ENCODE measurements around the gene ENTHD1.
"Not testable (repeated sequence)": the region's sequence is repeated elsewhere in the genome, so short reads cannot be mapped to it uniquely, and the experiment has no call there.

Gene ENTHD1

GRCh38 chr22:39896313-39896996, 2.9 kb upstream of the ENTHD1 start:
- Histone ChIP-seq H3K4me3 (ENCODE audit: low read depth, low read length) (no peak overlapping the region), H3K9ac (ENCODE audit: low read depth, low read length) (no peak overlapping the region), H3K27ac (ENCODE audit: low read depth, low read length) (no peak overlapping the region), H3K27me3 (ENCODE audit: control insufficient read depth, insufficient read depth, low read length) (no peaks in the 10 kb centered on the region), H3K36me3 (ENCODE audit: control insufficient read depth, insufficient read depth, low read length) (no peaks in the 10 kb centered on the region), H3K9me3 (ENCODE audit: control insufficient read depth, insufficient read depth, low read length) (no peaks in the 10 kb centered on the region), H3K4me1 (ENCODE audit: control insufficient read depth, insufficient read depth, low read length) (no peaks in the 10 kb centered on the region)

DNA sequence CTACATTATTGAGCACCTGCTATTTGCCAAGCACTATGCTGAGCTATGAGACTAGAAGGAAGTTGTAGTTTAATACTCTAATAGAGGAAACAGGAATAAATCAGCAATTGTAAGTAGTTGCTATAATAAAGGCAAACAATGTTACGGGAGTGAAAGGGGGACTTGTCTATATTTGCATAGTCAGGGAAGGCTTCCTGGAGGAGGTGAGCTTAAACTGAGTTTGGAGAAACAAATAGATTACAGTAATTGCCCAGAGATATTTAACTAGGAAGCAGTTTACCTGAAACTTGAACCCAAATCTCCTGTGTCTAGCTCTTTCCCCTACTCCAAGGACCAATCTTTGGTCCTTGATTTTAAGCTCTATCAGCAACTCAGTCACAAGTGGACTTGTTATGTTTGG, 2.1 kb upstream of the ENTHD1 start:
- Histone ChIP-seq H3K4me1 (ENCODE audit: control insufficient read depth, insufficient read depth, low read length) (no peaks in the 10 kb centered on the region), H3K9me3 (ENCODE audit: control insufficient read depth, insufficient read depth, low read length) (no peaks in the 10 kb centered on the region), H3K27me3 (ENCODE audit: control insufficient read depth, insufficient read depth, low read length) (no peaks in the 10 kb centered on the region), H3K27ac (ENCODE audit: low read depth, low read length) (no peak overlapping the region), H3K36me3 (ENCODE audit: control insufficient read depth, insufficient read depth, low read length) (no peaks in the 10 kb centered on the region), H3K4me3 (ENCODE audit: low read depth, low read length) (no peak overlapping the region), H3K9ac (ENCODE audit: low read depth, low read length) (no peak overlapping the region)

DNA sequence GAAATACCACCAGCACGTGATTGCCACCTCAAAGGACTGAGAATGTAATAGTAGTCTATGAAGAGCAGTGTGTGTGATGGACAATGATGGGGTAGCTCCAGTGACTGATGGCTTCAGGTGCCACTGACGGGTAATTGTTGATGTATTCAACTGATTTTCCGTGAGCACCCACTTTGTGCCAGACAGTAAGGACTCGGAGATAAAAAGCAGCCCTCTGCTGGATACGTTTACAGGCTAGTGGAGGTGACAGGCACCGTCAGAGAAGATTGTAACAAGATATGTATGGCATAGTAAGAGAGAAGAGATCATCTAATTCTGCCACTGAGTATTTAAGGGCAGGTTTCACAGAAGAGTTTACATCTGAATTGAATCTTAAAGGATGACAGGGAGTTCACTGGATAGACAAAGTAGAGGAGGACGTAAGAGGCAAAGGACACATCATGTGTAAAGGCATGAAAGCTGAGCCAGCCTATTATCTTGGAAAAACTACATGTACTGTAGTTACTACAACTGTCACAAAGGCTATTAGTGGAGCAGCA, 1.1 kb upstream of the ENTHD1 start:
- Histone ChIP-seq H3K4me3 (ENCODE audit: low read depth, low read length) (no peak overlapping the region), H3K9me3 (ENCODE audit: control insufficient read depth, insufficient read depth, low read length) (no peaks in the 10 kb centered on the region), H3K4me1 (ENCODE audit: control insufficient read depth, insufficient read depth, low read length) (no peaks in the 10 kb centered on the region), H3K27ac (ENCODE audit: low read depth, low read length) (no peak overlapping the region), H3K9ac (ENCODE audit: low read depth, low read length) (no peak overlapping the region), H3K27me3 (ENCODE audit: control insufficient read depth, insufficient read depth, low read length) (no peaks in the 10 kb centered on the region), H3K36me3 (ENCODE audit: control insufficient read depth, insufficient read depth, low read length) (no peaks in the 10 kb centered on the region)

DNA sequence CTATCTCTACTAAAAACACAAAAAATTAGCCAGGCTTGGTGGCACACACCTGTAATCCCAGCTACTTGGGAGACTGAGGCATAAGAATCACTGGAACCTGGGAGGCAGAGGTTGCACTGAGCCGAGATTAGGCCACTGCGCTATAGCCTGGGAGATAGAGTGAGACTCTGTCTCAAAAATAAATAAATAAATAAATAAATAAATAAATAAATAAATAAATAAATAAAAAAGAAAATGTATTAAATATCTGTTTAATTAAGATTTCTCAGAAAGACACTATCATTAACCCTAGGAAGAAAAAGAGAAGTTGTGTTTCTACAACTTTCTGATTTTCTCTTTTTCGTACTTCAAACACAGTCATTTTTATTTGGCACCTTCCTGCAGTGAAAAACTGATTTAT, 3.6 kb downstream of the ENTHD1 start:
- not testable (repeated sequence) for H3K27me3 ChIP-seq (ENCODE audit: control insufficient read depth, insufficient read depth, low read length); H3K27ac ChIP-seq (ENCODE audit: low read depth, low read length); H3K4me1 ChIP-seq (ENCODE audit: control insufficient read depth, insufficient read depth, low read length); H3K9me3 ChIP-seq (ENCODE audit: control insufficient read depth, insufficient read depth, low read length); H3K9ac ChIP-seq (ENCODE audit: low read depth, low read length); H3K36me3 ChIP-seq (ENCODE audit: control insufficient read depth, insufficient read depth, low read length); H3K4me3 ChIP-seq (ENCODE audit: low read depth, low read length)

DNA sequence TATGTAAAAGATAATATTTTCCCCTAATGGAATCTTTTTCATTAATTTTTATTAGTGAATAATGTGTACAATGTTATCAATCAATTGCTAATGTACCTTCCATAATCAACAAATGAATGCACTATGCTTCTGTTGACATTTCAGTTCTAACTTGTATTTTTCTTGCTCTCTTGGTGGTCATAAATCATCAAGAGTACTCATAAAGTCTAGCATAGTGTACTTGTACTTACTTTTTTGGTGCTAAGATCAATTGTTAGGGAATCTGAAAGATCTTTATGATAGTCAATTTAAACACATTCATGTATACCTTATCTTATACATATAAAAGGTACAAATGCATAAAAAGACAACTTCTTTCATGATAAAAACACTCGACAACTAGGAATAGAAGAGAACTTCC, 10.5 kb downstream of the ENTHD1 start:
- H3K27me3 ChIP-seq (ENCODE audit: control insufficient read depth, insufficient read depth, low read length) = no peaks in the 10 kb centered on the region; the same call in 1 of the 2 replicates
- H3K27ac ChIP-seq (ENCODE audit: low read depth, low read length) = no peak overlapping the region
- no peak overlapping the region for H3K4me3 ChIP-seq (ENCODE audit: low read depth, low read length)
- H3K36me3 ChIP-seq (ENCODE audit: control insufficient read depth, insufficient read depth, low read length) = no peaks in the 10 kb centered on the region
- H3K4me1 ChIP-seq (ENCODE audit: control insufficient read depth, insufficient read depth, low read length) = no peaks in the 10 kb centered on the region
- H3K9me3 ChIP-seq (ENCODE audit: control insufficient read depth, insufficient read depth, low read length) = no peaks in the 10 kb centered on the region
- H3K9ac ChIP-seq (ENCODE audit: low read depth, low read length) = no peak overlapping the region

GRCh38 chr22:39880722-39881121, 12.8 kb downstream of the ENTHD1 start:
- no peaks in the 10 kb centered on the region for H3K36me3 ChIP-seq (ENCODE audit: control insufficient read depth, insufficient read depth, low read length)
- H3K4me1 ChIP-seq (ENCODE audit: control insufficient read depth, insufficient read depth, low read length) = no peaks in the 10 kb centered on the region
- H3K9ac ChIP-seq (ENCODE audit: low read depth, low read length) = no peak overlapping the region
- H3K27ac ChIP-seq (ENCODE audit: low read depth, low read length) = no peak overlapping the region
- H3K27me3 ChIP-seq (ENCODE audit: control insufficient read depth, insufficient read depth, low read length) = no peaks in the 10 kb centered on the region; the same call in 1 of the 2 replicates
- H3K4me3 ChIP-seq (ENCODE audit: low read depth, low read length) = no peak overlapping the region
- H3K9me3 ChIP-seq (ENCODE audit: control insufficient read depth, insufficient read depth, low read length) = no peaks in the 10 kb centered on the region

- Histone ChIP-seq H3K36me3 (ENCODE audit: control insufficient read depth, insufficient read depth, low read length) (no peaks in the 10 kb centered on the region), H3K9ac (ENCODE audit: low read depth, low read length) (no peak overlapping the region), H3K27me3 (ENCODE audit: control insufficient read depth, insufficient read depth, low read length) (no peaks in the 10 kb centered on the region; the same call in 1 of the 2 replicates), H3K9me3 (ENCODE audit: control insufficient read depth, insufficient read depth, low read length) (no peaks in the 10 kb centered on the region), H3K4me1 (ENCODE audit: control insufficient read depth, insufficient read depth, low read length) (no peaks in the 10 kb centered on the region), H3K4me3 (ENCODE audit: low read depth, low read length) (no peak overlapping the region), H3K27ac (ENCODE audit: low read depth, low read length) (no peak overlapping the region)
Measured at GRCh38 chr22:39877079-39877845, 16.3 kb downstream of the ENTHD1 start.

DNA sequence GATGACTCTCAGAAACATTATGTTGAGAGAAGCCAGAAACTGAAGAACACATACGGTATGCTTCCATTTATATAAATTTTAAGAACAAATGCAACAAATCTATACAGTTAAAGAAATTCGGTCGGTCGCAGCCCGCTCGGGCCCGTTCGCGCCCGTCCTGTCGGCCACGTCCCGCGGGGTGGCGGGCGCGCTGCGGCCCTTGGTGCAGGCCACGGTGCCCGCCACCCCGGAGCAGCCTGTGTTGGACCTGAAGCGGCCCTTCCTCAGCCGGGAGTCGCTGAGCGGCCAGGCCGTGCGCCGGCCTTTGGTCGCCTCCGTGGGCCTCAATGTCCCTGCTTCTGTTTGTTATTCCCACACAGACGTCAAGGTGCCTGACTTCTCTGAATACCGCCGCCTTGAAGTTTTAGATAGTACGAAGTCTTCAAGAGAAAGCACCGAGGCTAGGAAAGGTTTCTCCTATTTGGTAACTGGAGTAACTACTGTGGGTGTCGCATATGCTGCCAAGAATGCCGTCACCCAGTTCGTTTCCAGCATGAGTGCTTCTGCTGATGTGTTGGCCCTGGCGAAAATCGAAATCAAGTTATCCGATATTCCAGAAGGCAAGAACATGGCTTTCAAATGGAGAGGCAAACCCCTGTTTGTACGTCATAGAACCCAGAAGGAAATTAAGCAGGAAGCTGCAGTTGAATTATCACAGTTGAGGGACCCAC, 18.2 kb downstream of the ENTHD1 start:
- H3K4me3 ChIP-seq (ENCODE audit: low read depth, low read length); H3K9me3 ChIP-seq (ENCODE audit: control insufficient read depth, insufficient read depth, low read length); H3K9ac ChIP-seq (ENCODE audit: low read depth, low read length): not testable (repeated sequence)

DNA sequence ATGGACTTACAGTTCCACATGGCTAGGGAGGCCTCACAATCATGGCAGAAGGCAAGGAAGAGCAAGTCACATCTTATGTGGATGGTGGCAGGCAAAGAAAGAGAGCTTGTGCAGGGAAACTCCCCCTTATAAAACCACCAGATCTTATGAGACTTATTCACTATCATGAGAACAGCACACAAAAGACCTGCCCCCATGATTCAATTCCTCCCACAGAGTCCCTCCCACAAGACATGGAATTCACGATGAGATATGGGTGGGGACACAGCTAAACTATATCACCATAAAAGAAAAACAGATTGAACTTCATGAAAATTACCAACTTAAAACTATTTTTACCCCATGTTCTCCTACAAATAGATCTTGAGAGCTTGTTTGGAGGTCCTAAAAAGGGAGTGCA, 19.6 kb downstream of the ENTHD1 start:
- H3K36me3 ChIP-seq (ENCODE audit: control insufficient read depth, insufficient read depth, low read length) = no peaks in the 10 kb centered on the region
- H3K9ac ChIP-seq (ENCODE audit: low read depth, low read length) = no peak overlapping the region
- H3K4me3 ChIP-seq (ENCODE audit: low read depth, low read length) = no peak overlapping the region
- no peaks in the 10 kb centered on the region for H3K27me3 ChIP-seq (ENCODE audit: control insufficient read depth, insufficient read depth, low read length)
- no peak overlapping the region for H3K27ac ChIP-seq (ENCODE audit: low read depth, low read length)
- no peaks in the 10 kb centered on the region for H3K9me3 ChIP-seq (ENCODE audit: control insufficient read depth, insufficient read depth, low read length)
- no peaks in the 10 kb centered on the region for H3K4me1 ChIP-seq (ENCODE audit: control insufficient read depth, insufficient read depth, low read length)

More for the DNA sequence above, 18.2 kb downstream of the ENTHD1 start:
- not testable (repeated sequence) for H3K36me3 ChIP-seq (ENCODE audit: control insufficient read depth, insufficient read depth, low read length); H3K27ac ChIP-seq (ENCODE audit: low read depth, low read length); H3K27me3 ChIP-seq (ENCODE audit: control insufficient read depth, insufficient read depth, low read length); H3K4me1 ChIP-seq (ENCODE audit: control insufficient read depth, insufficient read depth, low read length)

- H3K27ac ChIP-seq (ENCODE audit: low read depth, low read length) = no peak overlapping the region
Measured at GRCh38 chr22:39872548-39872947, 21.0 kb downstream of the ENTHD1 start.

More at GRCh38 chr22:39872548-39872947, 21.0 kb downstream of the ENTHD1 start:
- H3K27me3 ChIP-seq (ENCODE audit: control insufficient read depth, insufficient read depth, low read length) = no peaks in the 10 kb centered on the region
- no peak overlapping the region for H3K4me3 ChIP-seq (ENCODE audit: low read depth, low read length)
- H3K9me3 ChIP-seq (ENCODE audit: control insufficient read depth, insufficient read depth, low read length) = no peaks in the 10 kb centered on the region
- H3K4me1 ChIP-seq (ENCODE audit: control insufficient read depth, insufficient read depth, low read length) = no peaks in the 10 kb centered on the region
- no peak overlapping the region for H3K9ac ChIP-seq (ENCODE audit: low read depth, low read length)
- no peaks in the 10 kb centered on the region for H3K36me3 ChIP-seq (ENCODE audit: control insufficient read depth, insufficient read depth, low read length)

Data from HUES48 (cell line).